Measurements from ENCODE around the gene DNASE1L1. TPM values are rescaled to one million over a fixed set of nuclear protein-coding genes. Genes with fewer than 3 reads are reported as not detected.

The DNASE1L1 gene
- total RNA-seq, 1 donor from 2014 or later, result 18.6 TPM

- Mint-ChIP-seq H3K9me3 (peaks cover 7% of the 10 kb centered on the region), H3K4me1 (no peaks in the 10 kb centered on the region), H3K27me3 (ENCODE audit: low read depth) (no peaks in the 10 kb centered on the region), H3K4me3 (no peak overlapping the region), H3K27ac (no peak overlapping the region), H3K36me3 (peaks cover 2% of the 10 kb centered on the region)
- no peak for DNase-seq (ENCODE audit: low spot score in 2 of 2, unreplicated experiment in 2 of 2)
- TF ChIP-seq CTCF (IDR thresholded peaks at IDR 0.05; ENCODE audit: unreplicated experiment), result no peak
These were observed 10.8 kb upstream of the DNASE1L1 start for GRCh38 chrX:154419688-154420401.

DNA sequence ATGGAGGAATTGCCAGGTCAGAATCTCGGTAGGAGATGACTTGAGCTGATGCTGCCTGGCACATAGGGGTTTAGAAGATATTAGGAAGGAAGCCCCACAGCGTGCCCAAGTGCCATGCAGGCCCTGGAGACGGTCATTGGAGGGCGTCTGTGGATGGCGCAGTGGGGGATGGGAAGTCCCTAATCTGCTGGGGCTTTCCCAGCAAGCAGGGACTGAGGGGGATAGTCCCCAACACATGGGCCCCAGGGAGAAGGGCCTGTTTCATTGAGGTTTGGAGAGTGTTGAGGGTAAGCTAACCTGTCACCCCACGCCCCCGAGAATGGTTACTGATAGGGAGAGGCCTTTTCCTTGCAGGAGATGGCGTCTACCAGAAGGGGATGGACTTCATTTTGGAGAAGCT lies 10.1 kb upstream of the DNASE1L1 start:
- TF ChIP-seq CTCF (IDR thresholded peaks at IDR 0.05; ENCODE audit: unreplicated experiment), result no peak
- Mint-ChIP-seq H3K4me3 (no peak overlapping the region), H3K36me3 (peaks cover 2% of the 10 kb centered on the region), H3K4me1 (no peaks in the 10 kb centered on the region), H3K27me3 (ENCODE audit: low read depth) (no peaks in the 10 kb centered on the region), H3K27ac (no peak overlapping the region), H3K9me3 (peaks cover 3% of the 10 kb centered on the region)
- DNase-seq (ENCODE audit: low spot score in 2 of 2, unreplicated experiment in 2 of 2), result no peak

DNA sequence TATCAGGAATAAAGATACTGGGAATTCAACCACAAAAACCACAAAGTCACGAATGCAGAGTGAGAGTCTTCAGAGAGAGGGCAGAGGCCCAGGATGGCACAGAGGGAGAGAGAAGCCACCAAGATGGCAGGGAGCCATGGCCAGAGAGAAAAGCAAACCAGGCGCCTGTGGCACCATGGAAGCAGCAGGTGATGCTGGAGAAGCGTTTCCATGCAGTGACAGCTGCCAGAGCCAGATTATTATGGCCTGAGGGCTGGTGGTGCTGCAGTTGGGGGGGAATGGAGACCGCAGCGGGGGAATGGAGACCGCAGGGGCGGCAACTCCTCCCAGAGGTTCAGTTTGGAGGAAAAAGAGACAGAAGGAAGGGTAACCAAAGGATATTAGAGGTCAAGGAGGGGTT lies 8.1 kb upstream of the DNASE1L1 start:
- H3K9me3 Mint-ChIP-seq, result peaks cover 3% of the 10 kb centered on the region
- H3K4me3 Mint-ChIP-seq, result no peak overlapping the region
- H3K4me1 Mint-ChIP-seq, result no peaks in the 10 kb centered on the region
- DNase-seq (ENCODE audit: low spot score in 2 of 2, unreplicated experiment in 2 of 2), result no peak
- TF ChIP-seq CTCF (IDR thresholded peaks at IDR 0.05; ENCODE audit: unreplicated experiment), result no peak
- no peaks in the 10 kb centered on the region for H3K36me3 Mint-ChIP-seq
- H3K27ac Mint-ChIP-seq, result no peak overlapping the region
- H3K27me3 Mint-ChIP-seq (ENCODE audit: low read depth), result no peaks in the 10 kb centered on the region

DNA sequence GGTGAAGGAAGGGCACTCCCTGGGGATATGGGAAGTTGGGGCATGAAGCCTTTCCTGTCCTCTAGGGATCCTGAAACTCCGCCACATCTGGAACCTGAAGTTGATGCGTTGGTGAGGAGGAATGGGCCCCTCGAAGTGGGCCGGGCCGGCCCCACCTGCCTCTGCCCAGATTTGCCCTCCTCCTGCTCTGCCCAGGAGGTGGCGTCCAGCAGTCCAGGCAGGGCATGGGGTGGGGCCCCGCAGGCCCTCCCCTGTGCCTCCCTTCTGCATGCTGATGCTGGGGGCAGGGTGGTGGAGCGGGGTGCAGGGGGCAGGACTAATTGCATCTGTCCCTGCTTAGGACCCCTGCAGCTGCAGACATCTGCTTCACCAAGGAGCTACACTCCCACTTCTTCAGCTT lies 4.1 kb upstream of the DNASE1L1 start:
- no peak overlapping the region for H3K4me3 Mint-ChIP-seq
- DNase-seq (ENCODE audit: low spot score in 2 of 2, unreplicated experiment in 2 of 2), result no peak

DNA sequence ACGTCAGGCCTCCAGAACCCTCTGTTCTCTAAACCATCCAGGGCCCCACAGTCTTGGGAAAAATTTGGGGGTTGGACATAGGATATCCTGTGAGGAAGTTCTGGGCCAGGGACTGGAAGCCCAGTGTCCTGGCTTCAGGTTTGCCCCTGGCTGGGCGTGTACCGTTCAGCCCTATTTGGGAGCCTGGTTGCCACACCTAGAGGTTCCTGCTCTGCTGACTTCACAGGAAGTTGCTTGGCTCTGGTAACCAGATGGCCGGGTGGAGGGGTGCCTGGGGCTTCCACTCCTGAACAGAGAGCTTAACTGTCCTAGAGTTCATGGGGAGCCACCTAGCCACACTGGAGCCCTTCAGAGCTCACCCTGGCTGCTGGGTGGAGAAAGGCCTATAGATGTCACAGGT lies 3.4 kb upstream of the DNASE1L1 start:
- peak overlapping the region; percentile 69 for H3K4me3 Mint-ChIP-seq
- no peaks in the 10 kb centered on the region for H3K36me3 Mint-ChIP-seq
- peaks cover 3% of the 10 kb centered on the region for H3K9me3 Mint-ChIP-seq

More for the DNA sequence above, 4.1 kb upstream of the DNASE1L1 start:
- Mint-ChIP-seq H3K9me3 (peaks cover 3% of the 10 kb centered on the region), H3K27me3 (ENCODE audit: low read depth) (no peaks in the 10 kb centered on the region), H3K27ac (no peak overlapping the region), H3K4me1 (peaks cover 12% of the 10 kb centered on the region), H3K36me3 (no peaks in the 10 kb centered on the region)
- no peak for TF ChIP-seq CTCF (IDR thresholded peaks at IDR 0.05; ENCODE audit: unreplicated experiment)

More for the DNA sequence above, 3.4 kb upstream of the DNASE1L1 start:
- Mint-ChIP-seq H3K4me1 (peaks cover 12% of the 10 kb centered on the region), H3K27me3 (ENCODE audit: low read depth) (no peaks in the 10 kb centered on the region), H3K27ac (no peak overlapping the region)
- no peak for TF ChIP-seq CTCF (IDR thresholded peaks at IDR 0.05; ENCODE audit: unreplicated experiment)
- no peak for DNase-seq (ENCODE audit: low spot score in 2 of 2, unreplicated experiment in 2 of 2)

All from mesothelial cell of epicardium (in vitro differentiated cells).